HepG2 (cell line): ENCODE results near the gene OLFM3. TPM values are rescaled to one million over a fixed set of nuclear protein-coding genes. Genes with fewer than 3 reads are reported as not detected.

Source experiments
- ATAC-seq: fragments of 200-7000 bp; cut with Tn5 transposase; 3 replicates; pipeline ENCODE4 v1.9.1; 2020; ENCODE audit warnings: mild to moderate bottlenecking, moderate library complexity
- BruUV-seq: library from RNA; stranded (reverse); fragments of 400-500 nt; replicated peaks from 2 replicates; lab custom pipeline; 2021; lab: Mats Ljungman, UMichigan
- CTCF ChIA-PET: fragments of 300-600 bp; formaldehyde crosslinking; extraction: SDS; loops from one replicate; lab custom pipeline; 2021; ENCODE audit warnings: low total read pairs, inconsistent platforms, low intra/inter-chr PET ratio; lab: Yijun Ruan, JAX
- POLR2A ChIA-PET: fragments of 350-600 bp; sonication (Branson Sonifier 250); formaldehyde crosslinking; loops from one replicate; lab custom pipeline; 2020; ENCODE audit warnings: antibody characterized with exemption, inconsistent platforms; lab: Yijun Ruan, JAX
- DNase-seq: peaks from one replicate; pipeline ENCODE4 v3.0.0-alpha.2; 2015; ENCODE audit warnings: low spot score
- FAIRE-seq: peaks from 3 replicates; lab custom pipeline; 2011; peaks lifted over from hg19 to GRCh38; lab: Jason Lieb, UNC
- H2AFZ ChIP-seq: one replicate; pipeline ENCODE4 v1.6.1; 2011; ENCODE audit warnings: low read length, inconsistent platforms
- H3K27ac ChIP-seq: fragments of 300-600 bp; 3 replicates; pipeline ENCODE4 v1.8.0; 2011; ENCODE audit warnings: mixed run types, mild to moderate bottlenecking, mixed read lengths, low read length, inconsistent platforms; ENCODE audit not compliant: insufficient read depth; ENCODE audit errors: extremely low read length
- H3K27me3 ChIP-seq, 2 experiments: fragments of 200-600 bp in 1 of 2; 2 replicates in 1 of 2; 3 replicates in 1 of 2; pipeline versions ENCODE4 v1.6.0 to v1.8.0; 2011; ENCODE audit warnings: low read length in 2 of 2, mild to moderate bottlenecking in 2 of 2, moderate library complexity in 2 of 2, inconsistent platforms in 1 of 2; ENCODE audit not compliant: insufficient read depth in 2 of 2, control insufficient read depth in 1 of 2
- H3K36me3 ChIP-seq, 2 experiments: fragments of 200-600 bp in 1 of 2; replicated peaks in 1 of 2; 2 replicates in 1 of 2; 3 replicates in 1 of 2; pipeline versions ENCODE4 v1.5.1 to v1.8.0; 2011; ENCODE audit warnings: low read length in 2 of 2, inconsistent platforms in 1 of 2; ENCODE audit not compliant: insufficient read depth in 2 of 2, control insufficient read depth in 1 of 2
- H3K4me1 ChIP-seq: 2 replicates; pipeline ENCODE4 v1.5.1; 2012; ENCODE audit warnings: low read length, inconsistent platforms; ENCODE audit not compliant: insufficient read depth
- H3K4me2 ChIP-seq: 2 replicates; pipeline ENCODE4 v1.6.0; 2011; ENCODE audit warnings: low read depth, low read length, inconsistent platforms
- H3K4me3 ChIP-seq, 3 experiments: fragments of 200-600 bp in 1 of 3; sonication (generic), shearing (Covaris generic) in 1 of 3; replicated peaks in 1 of 3; 2 replicates each; pipeline ENCODE4 v1.5.1; 2011 to 2016; ENCODE audit warnings: low read length in 3 of 3, inconsistent platforms in 2 of 3, low read depth in 2 of 3, mild to moderate bottlenecking in 2 of 3, control low read depth in 1 of 3, mixed read lengths in 1 of 3; ENCODE audit not compliant: insufficient read depth in 1 of 3
- H3K79me2 ChIP-seq: one replicate; pipeline ENCODE4 v1.6.1; 2011; ENCODE audit warnings: low read length, inconsistent platforms; ENCODE audit not compliant: insufficient read depth
- H3K9ac ChIP-seq: 2 replicates; pipeline ENCODE4 v1.6.0; 2011; ENCODE audit warnings: mild to moderate bottlenecking, low read depth, low read length, inconsistent platforms; ENCODE audit not compliant: insufficient read depth
- H3K9me3 ChIP-seq: 2 replicates; pipeline ENCODE4 v1.5.1; 2012; ENCODE audit warnings: mild to moderate bottlenecking, low read length
- H4K20me1 ChIP-seq: 2 replicates; pipeline ENCODE4 v1.6.0; 2011; ENCODE audit warnings: inconsistent platforms, mild to moderate bottlenecking, low read length, moderate library complexity; ENCODE audit not compliant: insufficient read depth
- ATAD3A ChIP-seq: sonication (generic); formaldehyde crosslinking; IDR thresholded peaks from 2 replicates; pipeline ENCODE4 v1.4.0; 2020; ENCODE audit warnings: missing genetic modification reagents
- ESRRA ChIP-seq: sonication (generic); formaldehyde crosslinking; IDR thresholded peaks from 2 replicates; pipeline ENCODE4 v1.5.1; 2020; ENCODE audit warnings: mild to moderate bottlenecking, low read depth, missing genetic modification reagents
- HDAC1 ChIP-seq: sonication (generic); formaldehyde crosslinking; IDR thresholded peaks from 2 replicates; pipeline ENCODE4 v1.5.1; 2020; ENCODE audit warnings: mild to moderate bottlenecking, missing genetic modification reagents
- HDAC2 ChIP-seq: sonication (generic); formaldehyde crosslinking; IDR thresholded peaks from 2 replicates; pipeline ENCODE4 v1.4.0; 2020; ENCODE audit warnings: missing genetic modification reagents
- JUN ChIP-seq: sonication (generic); formaldehyde crosslinking; IDR thresholded peaks from 2 replicates; pipeline ENCODE4 v1.4.0; 2020; ENCODE audit warnings: mild to moderate bottlenecking, missing genetic modification reagents
- MEIS2 ChIP-seq: sonication (generic); formaldehyde crosslinking; IDR thresholded peaks from 2 replicates; pipeline ENCODE4 v1.9.0; 2021; ENCODE audit warnings: mild to moderate bottlenecking, missing genetic modification reagents
- MTA1 ChIP-seq: sonication (generic); formaldehyde crosslinking; IDR thresholded peaks from 2 replicates; pipeline ENCODE4 v1.4.0; 2020; ENCODE audit warnings: missing genetic modification reagents, mild to moderate bottlenecking, borderline replicate concordance
- TSC22D2 ChIP-seq: sonication (generic); formaldehyde crosslinking; IDR thresholded peaks from 2 replicates; pipeline ENCODE4 v1.5.1; 2020; ENCODE audit warnings: missing genetic modification reagents, mild to moderate bottlenecking, borderline replicate concordance
- ZBTB7B ChIP-seq: sonication (generic); formaldehyde crosslinking; IDR thresholded peaks from 2 replicates; pipeline ENCODE4 v1.4.0; 2020; ENCODE audit warnings: missing genetic modification reagents
- ZFP36 ChIP-seq: fragments of 150-350 bp; IDR thresholded peaks from 2 replicates; pipeline ENCODE4 v1.6.1; 2018; ENCODE audit warnings: borderline replicate concordance, low read length, low read depth; ENCODE audit not compliant: partially characterized antibody
- ZNF205 ChIP-seq: IDR thresholded peaks from 2 replicates; pipeline ENCODE4 v1.6.1; 2018; ENCODE audit warnings: missing biosample characterization, missing genetic modification reagents
- ZNF335 ChIP-seq: sonication (generic); formaldehyde crosslinking; IDR thresholded peaks from 2 replicates; pipeline ENCODE4 v1.4.0; 2020; ENCODE audit warnings: missing genetic modification reagents
- ZNF337 ChIP-seq: sonication (generic); formaldehyde crosslinking; IDR thresholded peaks from 2 replicates; pipeline ENCODE4 v1.5.1; 2020; ENCODE audit warnings: missing genetic modification reagents, low read depth, mild to moderate bottlenecking, borderline replicate concordance
- ZNF546 ChIP-seq: sonication (generic); formaldehyde crosslinking; conservative IDR thresholded peaks from 2 replicates; pipeline ENCODE4 v1.8.1; 2023; ENCODE audit warnings: mild to moderate bottlenecking, missing genetic modification reagents
- ZNF83 ChIP-seq: sonication (generic); formaldehyde crosslinking; IDR thresholded peaks from 2 replicates; pipeline ENCODE4 v1.4.0; 2020; ENCODE audit warnings: missing genetic modification reagents, mild to moderate bottlenecking, borderline replicate concordance
- ZSCAN22 ChIP-seq: sonication (generic); formaldehyde crosslinking; IDR thresholded peaks from 2 replicates; pipeline ENCODE4 v1.4.0; 2020; ENCODE audit warnings: mild to moderate bottlenecking, missing genetic modification reagents
- ZSCAN25 ChIP-seq: sonication (generic); formaldehyde crosslinking; IDR thresholded peaks from 2 replicates; pipeline ENCODE4 v1.8.0; 2022; ENCODE audit warnings: mild to moderate bottlenecking, missing genetic modification reagents
- ZSCAN9 ChIP-seq: IDR thresholded peaks from 2 replicates; pipeline ENCODE4 v1.6.1; 2016; ENCODE audit warnings: borderline replicate concordance
- WGBS: methylation state at CpG from one replicate; pipeline ENCODE4 v1.1.6; 2017; ENCODE audit warnings: low lambda C conversion rate; 5-methylcytosine and 5-hydroxymethylcytosine counted together
- in situ Hi-C: cut with HindIII; loops from 2 replicates; pipeline ENCODE4 v1.10.0; 2017; ENCODE audit warnings: low pct_unique_long_range_greater_than_20kb; ENCODE audit not compliant: extremely low pct_ligation_motif_present
- intact Hi-C: fragments of 100-400 bp; cut with micrococcal nuclease; formaldehyde crosslinking; loops from one replicate; pipeline ENCODE4 v1.10.0; 2022; ENCODE audit not compliant: unreplicated experiment
- polyA plus RNA-seq, 8 experiments: library from polyadenylated mRNA; depleted of rRNA in 3 of 8; stranded (reverse) in 7 of 8; unstranded in 1 of 8; fragments of >200 nt; fragmentation: Illumina TruSeq in 4 of 8; extraction: Trizol in 4 of 8; gene quantifications; 2 replicates each; pipeline versions ENCODE4 v1.2.1 to v1.2.3, GENCODE V29; 2011 to 2016; ENCODE audit warnings: low read depth in 4 of 8, missing spikeins in 1 of 8, mixed read lengths in 1 of 8; ENCODE audit not compliant: insufficient read depth in 1 of 8
- small RNA-seq, 3 experiments: library from RNA; depleted of rRNA; stranded (forward); fragments of <200 nt; gene quantifications; one replicate each; pipeline ENCODE3, GENCODE V24; 2012; ENCODE audit warnings: low read depth in 2 of 3, low replicate concordance in 1 of 3; ENCODE audit not compliant: insufficient read length in 3 of 3, insufficient read depth in 2 of 3
- total RNA-seq, 5 experiments: library from RNA; depleted of rRNA; stranded (reverse); fragments of >200 nt; fragmentation: Illumina TruSeq; extraction: Trizol; gene quantifications; 2 replicates each; pipeline ENCODE4 v1.2.3, GENCODE V29; 2016; ENCODE audit warnings: low read depth in 1 of 5
- TF ChIP-seq, protein P1 (sequence below): IDR thresholded peaks from 2 replicates; pipeline ENCODE4 v1.6.1; 2016

Gene OLFM3
- total and polyA plus RNA-seq, 2 of the 13 experiments (the other 11 are each of a cell fraction or from before 2014, with no cell fraction given) = not detected

DNA sequence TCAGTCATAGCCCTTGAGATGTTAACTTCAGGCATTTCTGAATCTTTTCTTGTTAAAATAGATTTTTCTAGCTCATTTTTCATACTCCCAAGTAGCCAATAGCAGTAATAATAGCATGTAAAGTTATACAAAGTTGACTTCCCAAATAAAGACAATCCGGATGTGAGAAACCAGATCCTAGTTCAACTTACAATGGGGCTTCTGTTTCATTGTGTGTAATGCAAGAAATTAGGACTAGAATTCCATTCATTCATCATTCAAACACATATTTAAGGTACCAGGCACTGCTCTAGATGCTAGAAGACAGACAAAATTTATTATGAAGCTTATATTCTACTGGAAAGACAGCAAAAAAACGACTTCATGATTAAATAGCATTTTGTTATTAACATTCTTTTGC lies 240.3 kb downstream of the OLFM3 start:
- no peak for FAIRE-seq
- Histone ChIP-seq H3K27ac (no peak overlapping the region), H3K4me1 (no peaks in the 10 kb centered on the region), H3K27me3 (no peaks in the 10 kb centered on the region), H2AFZ (no peak overlapping the region), H3K9ac (no peak overlapping the region), H3K79me2 (no peaks in the 10 kb centered on the region)
- WGBS = 0% methylated on average over 2 of the region's 2 CpGs
- CTCF ChIA-PET = no interaction called here
- BruUV-seq = no TSS peak
- POLR2A ChIA-PET = no interaction called here
- TF ChIP-seq, protein P1, sequence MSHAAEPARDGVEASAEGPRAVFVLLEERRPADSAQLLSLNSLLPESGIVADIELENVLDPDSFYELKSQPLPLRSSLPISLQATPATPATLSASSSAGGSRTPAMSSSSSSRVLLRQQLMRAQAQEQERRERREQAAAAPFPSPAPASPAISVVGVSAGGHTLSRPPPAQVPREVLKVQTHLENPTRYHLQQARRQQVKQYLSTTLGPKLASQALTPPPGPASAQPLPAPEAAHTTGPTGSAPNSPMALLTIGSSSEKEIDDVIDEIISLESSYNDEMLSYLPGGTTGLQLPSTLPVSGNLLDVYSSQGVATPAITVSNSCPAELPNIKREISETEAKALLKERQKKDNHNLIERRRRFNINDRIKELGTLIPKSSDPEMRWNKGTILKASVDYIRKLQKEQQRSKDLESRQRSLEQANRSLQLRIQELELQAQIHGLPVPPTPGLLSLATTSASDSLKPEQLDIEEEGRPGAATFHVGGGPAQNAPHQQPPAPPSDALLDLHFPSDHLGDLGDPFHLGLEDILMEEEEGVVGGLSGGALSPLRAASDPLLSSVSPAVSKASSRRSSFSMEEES (CRISPR knock-in tag) = no peak
- TF ChIP-seq ZNF335 (no peak), ZSCAN9 (CRISPR knock-in tag) (no peak), ZSCAN25 (no peak), HDAC1 (CRISPR knock-in tag) (no peak), ZNF546 (CRISPR knock-in tag) (no peak), MEIS2 (CRISPR knock-in tag) (no peak), ZNF337 (CRISPR knock-in tag) (no peak), ZBTB7B (CRISPR knock-in tag) (no peak), ZFP36 (no peak), ESRRA (no peak), ZNF83 (CRISPR knock-in tag) (no peak), ZSCAN22 (CRISPR knock-in tag) (no peak), ZNF205 (CRISPR knock-in tag) (no peak), ATAD3A (CRISPR knock-in tag) (no peak), TSC22D2 (no peak), HDAC2 (CRISPR knock-in tag) (no peak), JUN (CRISPR knock-in tag) (no peak), MTA1 (no peak)
- TF ChIP-seq, all 625 proteins: peak for 0
- no peaks in the 10 kb centered on the region for H3K36me3 ChIP-seq
- ATAC-seq (no peak), DNase-seq (no peak)
- H4K20me1 ChIP-seq = no peaks in the 10 kb centered on the region
- H3K4me3 ChIP-seq = no peak overlapping the region
- H3K9me3 ChIP-seq = peaks cover 4% of the 10 kb centered on the region; the same call in 1 of the 2 replicates
- intact Hi-C loops = no loop called here
- no peak overlapping the region for H3K4me2 ChIP-seq
- in situ Hi-C loops = no loop called here

Small RNA genes within 50 kb of the gene (small RNA-seq; reads per million reads assigned to genes)
- gene RNU6-352P = 0 reads per million in 3 experiments
